CD4-positive, alpha-beta T cell treated with Interleukin-6 at 100 ng/mL for 8 hours (primary cell): ENCODE results near the gene LDLRAD4.
"Not testable (repeated sequence)": the region's sequence is repeated elsewhere in the genome, so short reads cannot be mapped to it uniquely, and the experiment has no call there.

Experiments used
- DNase-seq: peaks from one replicate; pipeline ENCODE4 v3.0.0-alpha.2; 2020; ENCODE audit warnings: mixed read lengths, low spot score

Gene LDLRAD4

GRCh38 chr18:13338318-13338717 lies 119.8 kb downstream of the LDLRAD4 start:
- DNase-seq = no peak

DNA sequence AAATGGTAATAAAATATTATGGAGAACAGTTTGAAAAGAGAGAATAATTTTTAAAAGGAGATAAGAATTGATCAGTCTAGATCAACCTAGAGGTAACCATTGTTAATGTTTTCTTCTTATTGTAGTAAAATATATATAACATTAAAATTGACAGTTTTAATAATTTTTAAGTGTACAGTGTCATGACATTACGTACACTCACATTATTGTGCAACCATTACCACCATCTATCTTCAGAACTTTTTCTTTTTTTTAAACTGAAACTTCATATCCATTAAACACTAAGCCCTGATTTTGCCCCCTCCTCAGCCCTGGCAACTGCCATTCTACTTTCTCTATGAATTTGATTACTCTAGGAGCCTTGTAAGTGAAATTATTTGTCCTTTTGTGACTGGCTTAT lies 121.1 kb downstream of the LDLRAD4 start:
- DNase-seq = no peak

- not testable (repeated sequence) for DNase-seq
Measured at GRCh38 chr18:13346449-13346848, 127.9 kb downstream of the LDLRAD4 start.

DNA sequence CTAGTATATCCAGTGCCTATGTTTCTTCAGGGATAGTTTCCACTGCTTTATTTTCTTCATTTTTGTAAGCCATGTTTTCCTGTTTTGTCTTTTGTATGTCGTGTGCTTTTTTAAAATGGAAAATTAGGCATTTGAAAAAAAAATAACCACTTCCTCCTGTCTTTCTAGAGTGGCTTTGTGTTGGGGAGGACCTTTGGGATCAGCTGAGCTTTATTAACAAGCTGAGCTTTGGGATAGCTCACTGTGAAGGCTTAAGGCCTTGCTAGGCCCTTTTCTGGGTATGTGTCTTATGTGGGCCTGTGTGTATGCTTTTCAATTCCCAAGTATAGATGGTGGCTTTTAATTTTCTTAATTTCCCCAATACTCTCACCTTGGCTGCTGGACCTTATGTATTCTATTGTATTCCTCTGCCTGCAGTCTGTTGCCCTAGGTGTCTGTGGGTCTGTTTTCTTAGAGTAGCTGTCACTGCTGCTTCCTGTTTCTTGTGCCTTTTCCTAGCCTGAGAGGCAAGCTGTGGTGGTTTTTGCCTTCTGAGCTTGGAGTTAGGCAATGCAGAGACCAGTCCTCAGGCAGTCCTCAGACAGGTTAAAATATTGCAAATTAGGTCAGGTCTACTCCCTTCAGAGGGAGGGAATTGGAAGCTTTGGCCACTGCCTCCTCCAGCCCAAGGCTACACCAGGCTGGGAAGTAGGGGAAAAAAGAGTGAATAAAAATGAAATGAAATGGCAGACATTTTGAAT lies 134.7 kb downstream of the LDLRAD4 start:
- DNase-seq = peak; percentile 35

DNA sequence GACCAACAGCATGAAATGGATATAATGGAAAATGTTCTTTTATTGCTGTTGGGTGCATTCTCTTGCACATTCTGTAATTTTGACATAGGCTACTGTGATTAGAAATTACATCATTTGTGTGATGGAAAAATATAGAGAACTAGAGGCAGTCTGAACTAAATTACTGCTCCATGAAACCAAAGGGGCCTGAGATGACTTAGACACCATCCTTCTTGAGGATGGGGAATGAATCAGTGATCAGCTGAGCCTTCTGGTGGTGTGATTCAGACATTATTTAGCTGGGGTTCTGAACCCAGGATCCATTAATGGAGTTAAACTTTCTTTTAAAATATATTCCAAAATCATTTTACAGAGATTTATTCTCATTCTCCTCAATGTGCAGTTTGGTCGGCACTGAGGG lies 135.8 kb downstream of the LDLRAD4 start:
- no peak for DNase-seq

GRCh38 chr18:13356032-13356431 lies 137.5 kb downstream of the LDLRAD4 start:
- no peak for DNase-seq

DNA sequence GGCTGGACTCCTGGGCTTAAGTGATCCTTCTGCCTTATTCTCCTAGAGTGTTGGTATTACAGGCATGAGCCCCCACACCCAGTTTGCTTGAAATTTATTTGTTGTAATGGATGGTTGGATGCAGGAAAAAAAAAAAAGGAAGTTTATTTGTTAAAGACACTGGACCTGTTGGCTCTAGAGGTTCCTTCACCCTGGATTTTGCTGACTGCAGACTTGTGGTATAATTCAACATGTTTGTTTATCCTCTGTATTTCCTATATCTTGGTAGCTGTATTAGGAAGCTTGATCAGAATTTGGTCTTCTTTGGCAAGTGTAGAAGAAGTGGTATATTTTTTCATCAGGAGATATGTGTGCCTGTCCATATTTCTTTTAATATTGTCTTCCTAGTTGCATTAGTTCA lies 138.7 kb downstream of the LDLRAD4 start:
- no peak for DNase-seq

DNA sequence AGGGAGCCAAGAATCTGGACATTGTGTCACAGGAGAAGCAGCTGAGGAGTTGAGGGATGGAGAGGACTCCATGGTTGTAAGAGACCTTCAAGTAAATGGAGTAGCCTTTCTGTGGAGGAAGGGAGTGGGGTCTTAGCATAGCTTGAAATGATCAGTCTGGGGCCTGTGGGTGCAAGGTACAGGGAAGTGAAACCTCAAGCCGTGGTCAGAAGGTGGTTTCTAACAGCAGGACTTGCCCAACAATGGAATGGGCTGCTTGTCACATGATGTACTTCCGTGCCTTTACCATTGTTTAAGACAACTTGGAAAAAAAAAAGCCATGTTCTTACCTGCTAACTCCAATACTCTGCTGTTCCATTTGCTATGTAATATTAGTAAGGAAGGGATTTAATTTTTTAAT lies 140.7 kb downstream of the LDLRAD4 start:
- DNase-seq = no peak

DNA sequence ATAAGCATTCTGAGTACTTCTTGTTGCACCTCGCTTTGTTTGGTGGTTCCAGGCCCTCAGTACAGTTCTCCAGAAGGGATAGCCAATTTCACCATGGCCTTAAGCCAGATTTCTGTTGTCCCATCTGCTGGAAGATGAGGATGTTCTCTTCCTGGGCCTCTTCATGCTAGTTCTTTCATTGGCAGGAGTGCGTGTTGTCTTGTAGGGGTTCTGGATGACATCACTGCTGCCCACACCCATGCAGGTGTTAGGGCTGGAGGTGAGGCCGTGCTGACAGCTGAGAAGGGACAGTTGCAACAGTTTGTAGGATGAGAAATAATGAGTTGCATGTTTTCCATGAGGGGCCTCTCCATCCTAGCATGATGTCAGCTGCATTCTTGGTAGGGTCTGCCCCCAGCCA lies 142.9 kb downstream of the LDLRAD4 start:
- DNase-seq = no peak

- no peak for DNase-seq
Measured at GRCh38 chr18:13362051-13362450, 143.5 kb downstream of the LDLRAD4 start.

GRCh38 chr18:13362607-13363006 lies 144.0 kb downstream of the LDLRAD4 start:
- DNase-seq = no peak

DNA sequence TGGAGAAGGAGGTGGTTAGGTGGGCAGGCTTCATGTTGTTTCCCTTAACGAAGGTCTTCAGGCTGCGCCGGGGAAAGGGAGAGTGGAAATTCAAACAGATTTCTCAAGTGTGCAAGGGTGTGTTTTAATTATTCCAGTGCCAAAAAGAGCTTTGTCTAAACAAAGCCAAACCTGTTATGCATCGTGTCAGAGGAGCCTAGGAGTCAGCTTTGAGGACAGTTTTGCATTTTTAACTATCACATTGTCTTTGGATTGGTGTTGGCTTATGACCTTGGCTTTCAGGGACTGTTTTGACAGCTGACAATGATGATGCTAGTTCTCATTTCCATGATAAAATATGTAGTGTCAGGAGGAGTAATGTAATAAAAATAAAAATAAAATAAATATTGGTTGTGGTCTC lies 144.8 kb downstream of the LDLRAD4 start:
- DNase-seq = no peak

GRCh38 chr18:13364721-13365205 lies 146.2 kb downstream of the LDLRAD4 start:
- DNase-seq = no peak

DNA sequence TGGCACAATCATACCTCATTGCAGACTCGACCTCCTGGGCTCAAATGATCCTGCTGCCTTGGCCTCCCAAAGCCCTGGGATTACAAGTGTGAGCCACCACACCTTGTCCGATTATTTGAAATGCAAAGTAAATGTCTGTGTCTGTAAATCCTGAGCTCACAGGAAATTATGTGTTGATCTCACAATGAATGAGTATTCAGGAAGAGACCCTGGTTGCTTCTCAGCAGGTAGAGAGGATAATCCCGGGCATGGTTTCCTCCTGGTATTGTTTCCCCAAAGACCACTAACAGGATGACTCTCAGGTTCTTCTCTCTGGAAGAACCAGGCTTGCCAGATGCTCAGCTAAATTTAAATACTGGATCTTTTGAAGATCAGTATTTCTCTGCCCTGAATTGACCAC lies 147.6 kb downstream of the LDLRAD4 start:
- DNase-seq = no peak

GRCh38 chr18:13366541-13366940 lies 148.0 kb downstream of the LDLRAD4 start:
- DNase-seq = no peak

- DNase-seq = no peak
Measured at GRCh38 chr18:13366962-13367892, 148.7 kb downstream of the LDLRAD4 start.

DNA sequence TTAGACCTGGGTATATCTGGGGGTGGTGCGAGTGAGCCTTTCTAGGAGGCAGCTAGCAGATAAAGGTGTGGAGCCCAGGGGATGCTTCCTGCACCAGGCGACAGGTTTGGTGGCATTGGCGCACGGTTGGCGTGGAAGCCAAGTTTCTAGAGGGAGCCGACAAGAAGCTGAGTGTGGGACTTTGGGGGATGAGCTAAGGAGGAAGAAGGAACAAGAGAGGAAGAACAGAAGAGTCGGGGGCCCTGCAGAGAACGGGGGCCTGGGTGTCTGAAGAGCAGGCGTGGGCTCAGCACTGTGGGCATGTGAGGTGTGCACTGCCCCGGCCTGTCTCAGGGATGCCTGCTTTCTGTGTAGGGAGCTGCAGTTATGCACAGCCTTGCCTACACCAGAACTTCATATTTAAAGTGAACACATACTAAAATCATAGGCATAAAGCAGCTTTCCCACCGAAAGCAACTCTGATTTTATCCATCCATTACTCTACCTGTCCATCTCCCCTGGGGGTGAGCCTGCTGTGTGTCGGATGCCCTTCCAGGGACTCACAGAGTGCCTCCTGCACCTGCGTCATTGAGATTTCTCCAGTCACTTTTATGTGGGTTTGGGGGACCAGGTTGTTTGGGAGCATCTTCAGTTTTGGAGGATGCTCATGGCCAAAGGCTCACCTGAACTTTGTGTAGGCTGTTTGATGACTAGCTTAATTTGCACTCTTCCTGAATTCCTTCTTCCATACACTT lies 149.7 kb downstream of the LDLRAD4 start:
- DNase-seq = no peak

- no peak for DNase-seq
Measured at GRCh38 chr18:13369353-13369752, 150.8 kb downstream of the LDLRAD4 start.

DNA sequence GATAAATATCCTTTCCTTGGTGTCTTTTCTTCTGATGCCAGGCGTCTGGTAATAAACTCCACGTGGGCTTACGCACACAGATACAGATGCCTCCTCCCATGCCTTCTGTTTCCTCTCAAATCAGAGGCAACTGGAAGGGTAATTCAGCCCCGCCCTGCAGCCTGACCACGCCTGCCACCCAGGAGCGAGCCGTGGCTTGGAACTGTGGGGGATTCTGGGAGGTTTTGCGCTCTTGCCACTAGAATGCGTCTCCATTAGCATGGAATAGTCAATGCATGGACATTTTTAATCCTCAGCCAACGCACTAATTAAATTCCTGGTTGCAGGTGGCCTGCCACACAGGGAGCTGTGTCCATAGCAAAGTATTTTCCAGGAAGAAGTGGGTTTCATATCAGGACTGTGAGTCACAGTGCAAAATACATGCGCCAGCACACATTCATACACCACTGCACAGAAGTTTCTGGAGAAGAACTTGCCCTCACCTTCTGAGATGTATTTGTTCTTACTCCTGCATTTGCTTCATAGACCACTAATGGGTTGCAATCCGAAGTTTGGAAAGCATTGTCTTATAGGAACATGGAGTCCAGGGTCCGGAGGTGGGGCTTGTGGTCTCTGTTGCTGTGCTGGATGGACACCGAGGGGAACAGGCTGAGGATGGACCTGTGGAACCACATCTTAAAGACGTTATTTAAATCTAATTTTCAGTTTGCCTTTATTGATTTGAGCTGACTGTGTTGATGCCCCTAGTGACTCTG lies 151.4 kb downstream of the LDLRAD4 start:
- DNase-seq = peak; percentile 29

DNA sequence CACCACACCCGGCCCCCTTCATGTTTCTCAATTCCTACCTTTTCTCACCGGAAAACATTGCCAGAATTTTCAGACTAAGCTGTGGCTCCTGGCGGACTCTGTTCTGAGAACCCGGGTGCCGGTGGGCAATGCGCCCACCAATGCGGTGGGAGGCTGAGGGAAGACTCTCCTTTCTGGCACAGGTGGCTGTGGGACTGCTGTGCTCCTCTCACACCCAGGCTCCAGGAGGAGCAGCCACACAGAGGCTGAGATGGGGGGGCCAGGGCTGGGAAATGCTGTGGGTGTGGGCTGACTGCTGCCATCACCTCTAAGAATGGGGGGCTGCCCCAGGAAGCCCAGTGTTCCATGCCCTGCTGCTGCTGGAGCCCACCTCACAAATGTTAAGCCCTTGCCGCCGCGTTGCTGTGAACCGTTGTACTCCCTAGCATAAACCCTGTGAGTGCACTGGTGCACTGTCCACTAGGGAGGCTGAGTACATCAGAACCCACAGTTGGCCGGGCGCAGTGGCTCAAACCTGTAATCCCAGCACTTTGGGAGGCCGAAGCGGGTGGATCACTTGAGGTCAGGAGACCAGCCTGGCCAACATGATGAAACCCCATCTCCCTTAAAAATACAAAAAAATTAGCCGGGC lies 152.6 kb downstream of the LDLRAD4 start:
- no peak for DNase-seq
